ENCODE measurements around the gene ZFHX3.

Gene ZFHX3

DNA sequence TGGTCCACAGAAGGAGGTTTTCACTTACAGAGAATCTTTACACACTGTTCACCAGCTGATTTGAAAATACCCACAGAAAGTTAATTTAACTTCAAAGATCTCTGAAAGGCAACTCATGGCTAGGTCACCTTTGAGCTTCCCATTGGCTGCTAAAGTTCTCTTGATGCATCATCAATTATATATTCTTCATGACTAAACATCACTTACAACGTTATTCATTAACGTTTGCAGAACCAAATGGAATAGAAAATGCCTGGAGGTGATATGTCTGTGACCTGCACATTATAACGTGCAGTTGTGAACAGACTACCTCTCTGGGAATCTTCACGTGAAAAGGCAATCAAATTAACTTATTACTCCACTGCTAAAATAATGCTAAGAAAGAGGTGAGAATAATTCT, 238.5 kb downstream of the ZFHX3 start:
- Histone ChIP-seq H3K4me1 (peaks cover 22 to 39% (median 35%) of the 10 kb centered on the region in 10 experiments), H3K36me3 (peaks cover 0 to 76% (median 0%) of the 10 kb centered on the region in 11 experiments; a peak in 6 of 22 replicates), H3K27me3 (no peaks in the 10 kb centered on the region), H3K9ac (no peak overlapping the region), H3K4me2 (no peak overlapping the region), H3K27ac (no peak overlapping the region), H3K9me3 (replicated peaks in 1 of 11) (no peaks in the 10 kb centered on the region), H4K20me1 (peaks cover 0 to 18% (median 0%) of the 10 kb centered on the region in 11 experiments; a peak in 3 of 22 replicates), H3K4me3 (no peak overlapping the region)
- TF ChIP-seq Cebpa-rat (IDR thresholded peaks at IDR 0.05) = no peak

DNA sequence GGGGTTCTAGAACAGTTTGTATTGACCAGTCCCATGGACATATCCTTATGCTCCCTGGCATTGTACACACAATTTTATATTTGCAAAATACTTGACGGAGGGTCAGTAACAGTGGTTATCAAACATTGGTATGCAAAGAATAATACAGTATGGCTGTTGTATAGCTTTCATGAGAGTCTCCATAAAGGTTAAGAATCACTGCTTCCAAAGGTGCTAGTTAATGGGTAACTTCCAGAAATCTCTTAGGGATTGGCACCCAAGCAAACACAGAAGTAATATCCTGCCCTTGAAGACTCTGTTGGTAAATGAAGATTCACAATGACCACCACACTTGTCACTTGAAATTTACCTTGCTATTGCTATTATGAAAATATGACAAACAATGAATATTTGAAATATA, 239.2 kb downstream of the ZFHX3 start:
- H4K20me1 ChIP-seq = peaks cover 0 to 22% (median 0%) of the 10 kb centered on the region in 11 experiments; a peak in 3 of 22 replicates
- no peak overlapping the region for H3K4me3 ChIP-seq
- no peak for TF ChIP-seq Cebpa-rat (IDR thresholded peaks at IDR 0.05)
- peaks cover 0 to 81% (median 0%) of the 10 kb centered on the region in 11 experiments; a peak in 6 of 22 replicates for H3K36me3 ChIP-seq
- H3K27ac ChIP-seq = no peak overlapping the region
- no peak overlapping the region for H3K4me2 ChIP-seq
- no peak overlapping the region for H3K9ac ChIP-seq
- no peaks in the 10 kb centered on the region for H3K9me3 ChIP-seq (replicated peaks in 1 of 11)
- H3K27me3 ChIP-seq = no peaks in the 10 kb centered on the region
- H3K4me1 ChIP-seq = peaks cover 15 to 32% (median 28%) of the 10 kb centered on the region in 10 experiments

DNA sequence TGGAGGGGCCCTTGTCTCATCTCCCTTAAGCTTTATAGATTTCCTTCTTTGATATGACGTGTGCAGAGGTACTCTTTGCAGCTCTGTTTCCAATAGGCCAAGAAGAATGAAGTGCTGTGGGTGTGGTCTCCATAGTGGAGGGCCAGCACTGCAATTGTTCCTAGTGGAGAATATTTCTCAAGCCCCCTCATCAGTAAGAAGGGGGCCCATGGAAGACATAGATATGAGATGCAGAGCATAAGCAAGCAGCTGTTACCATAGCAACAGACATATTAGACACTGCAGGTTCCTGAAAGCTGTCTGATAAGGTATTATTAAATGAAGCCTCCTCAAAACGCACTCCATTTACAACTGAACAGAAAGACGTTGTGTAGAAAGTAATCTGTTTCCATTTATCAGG, 240.7 kb downstream of the ZFHX3 start:
- H3K4me1 ChIP-seq = peaks cover under 1 to 20% (median 16%) of the 10 kb centered on the region in 10 experiments; a peak in 18 of 20 replicates
- H4K20me1 ChIP-seq = peaks cover 0 to 29% (median 0%) of the 10 kb centered on the region in 11 experiments; a peak in 3 of 22 replicates
- peaks cover 0 to 96% (median 0%) of the 10 kb centered on the region in 11 experiments; a peak in 6 of 22 replicates for H3K36me3 ChIP-seq
- no peaks in the 10 kb centered on the region for H3K27me3 ChIP-seq
- H3K9ac ChIP-seq = no peak overlapping the region
- H3K4me2 ChIP-seq = no peak overlapping the region
- no peak for TF ChIP-seq Cebpa-rat (IDR thresholded peaks at IDR 0.05)
- no peaks in the 10 kb centered on the region for H3K9me3 ChIP-seq (replicated peaks in 1 of 11)
- no peak overlapping the region for H3K4me3 ChIP-seq
- H3K27ac ChIP-seq = no peak overlapping the region

DNA sequence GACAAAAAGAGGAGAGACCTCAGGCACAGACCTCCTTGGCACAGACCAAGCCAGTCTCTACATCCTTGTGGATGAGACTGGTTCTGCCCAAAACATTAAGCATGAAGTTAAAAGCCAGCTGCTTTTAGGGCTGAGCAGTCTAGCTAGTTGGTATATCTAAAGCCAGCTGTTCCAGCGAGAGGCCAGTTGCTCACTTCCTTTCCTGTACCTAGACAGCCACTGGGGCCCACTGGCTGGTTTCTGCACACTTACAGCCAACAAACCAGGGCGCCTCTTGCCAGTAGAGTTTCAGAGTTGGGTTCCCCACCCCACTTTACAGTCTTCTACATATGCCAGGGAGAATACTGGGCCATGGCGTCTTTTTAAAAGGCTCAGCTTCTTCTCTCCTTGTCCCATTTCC, 242.4 kb downstream of the ZFHX3 start:
- Histone ChIP-seq H3K4me3 (no peak overlapping the region), H3K27ac (no peak overlapping the region), H3K4me1 (peaks cover 0 to 13% (median 11%) of the 10 kb centered on the region in 10 experiments; a peak in 9 of 20 replicates), H3K4me2 (no peak overlapping the region), H4K20me1 (peaks cover 0 to 36% (median 0%) of the 10 kb centered on the region in 11 experiments; a peak in 3 of 22 replicates), H3K36me3 (peaks cover 0 to 98% (median 0%) of the 10 kb centered on the region in 11 experiments; a peak in 7 of 22 replicates), H3K27me3 (no peaks in the 10 kb centered on the region), H3K9me3 (replicated peaks in 1 of 11) (no peaks in the 10 kb centered on the region), H3K9ac (no peak overlapping the region)
- no peak for TF ChIP-seq Cebpa-rat (IDR thresholded peaks at IDR 0.05)

DNA sequence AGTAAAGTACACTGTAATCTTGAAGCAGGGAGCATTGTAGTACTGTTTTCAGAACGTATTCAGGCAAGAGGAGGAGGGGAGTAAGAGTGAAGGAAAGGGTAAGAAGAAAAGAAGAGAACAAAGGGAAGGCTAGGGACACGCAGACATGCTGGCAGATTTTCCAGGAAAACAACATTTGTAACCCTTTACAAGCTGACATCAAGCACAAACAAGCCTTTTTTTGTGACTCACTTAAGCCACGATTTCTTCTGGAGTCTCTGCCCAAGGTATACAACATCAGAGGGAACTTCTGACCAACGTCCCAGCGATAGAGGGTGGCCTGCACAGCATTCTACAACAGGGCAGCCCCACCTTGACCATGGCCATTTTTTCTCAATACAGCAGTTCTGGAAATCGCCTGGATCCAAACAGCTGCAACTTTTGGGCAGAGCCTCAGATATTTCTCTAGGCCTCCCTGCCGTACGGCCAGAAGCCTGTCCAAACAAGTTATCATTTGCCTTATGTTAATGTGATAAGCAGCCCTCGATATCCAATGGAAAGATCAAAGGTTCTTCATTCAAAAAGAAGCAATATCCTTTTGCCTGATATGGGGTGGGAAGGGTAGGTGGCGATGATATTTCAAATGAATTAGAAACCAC, 247.3 kb downstream of the ZFHX3 start:
- no peak overlapping the region for H3K4me3 ChIP-seq
- no peak overlapping the region for H3K27ac ChIP-seq

DNA sequence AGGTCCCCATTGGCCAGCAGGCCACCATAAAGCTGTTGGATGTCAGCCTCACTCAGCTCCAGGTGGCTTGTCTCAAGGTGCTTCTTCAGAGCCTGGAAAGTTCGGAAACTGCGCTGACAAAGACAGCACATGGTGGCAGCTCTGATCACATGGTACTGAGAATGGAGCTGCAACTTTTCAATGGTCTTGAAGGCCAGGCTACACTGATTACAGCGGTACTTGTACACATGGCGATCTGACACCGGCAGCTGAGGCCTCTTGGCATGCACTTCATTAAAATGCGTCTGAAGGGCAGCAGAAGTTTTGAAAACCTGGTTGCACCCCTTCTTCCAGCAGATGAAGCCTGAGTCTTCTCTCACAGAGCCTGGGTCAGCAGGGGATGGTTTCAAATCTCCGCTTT, 249.7 kb downstream of the ZFHX3 start:
- Histone ChIP-seq H3K4me1 (peaks cover 0 to 19% (median 12%) of the 10 kb centered on the region in 10 experiments; a peak in 9 of 20 replicates), H3K27me3 (no peaks in the 10 kb centered on the region), H3K4me3 (no peak overlapping the region), H3K9me3 (replicated peaks in 1 of 11) (peaks cover 2 to 28% (median 8%) of the 10 kb centered on the region in 11 experiments; a peak in 12 of 22 replicates), H3K9ac (no peak overlapping the region), H3K36me3 (peaks cover 11 to 98% (median 44%) of the 10 kb centered on the region in 11 experiments; a peak in 21 of 22 replicates), H4K20me1 (peaks cover 0 to 15% (median 0%) of the 10 kb centered on the region in 11 experiments; a peak in 4 of 22 replicates), H3K4me2 (no peak overlapping the region), H3K27ac (no peak overlapping the region)
- no peak for TF ChIP-seq Cebpa-rat (IDR thresholded peaks at IDR 0.05)

More for the DNA sequence above, 247.3 kb downstream of the ZFHX3 start:
- Histone ChIP-seq H3K27me3 (no peaks in the 10 kb centered on the region), H3K4me1 (peaks cover 0 to 19% (median 12%) of the 10 kb centered on the region in 10 experiments; a peak in 9 of 20 replicates), H4K20me1 (peaks cover 0 to 25% (median 0%) of the 10 kb centered on the region in 11 experiments; a peak in 4 of 22 replicates), H3K36me3 (peaks cover 11 to 97% (median 22%) of the 10 kb centered on the region in 11 experiments; a peak in 19 of 22 replicates), H3K9ac (no peak overlapping the region), H3K4me2 (no peak overlapping the region), H3K9me3 (replicated peaks in 1 of 11) (peaks cover 0 to 5% (median 0%) of the 10 kb centered on the region in 11 experiments; a peak in 2 of 22 replicates)
- no peak for TF ChIP-seq Cebpa-rat (IDR thresholded peaks at IDR 0.05)

DNA sequence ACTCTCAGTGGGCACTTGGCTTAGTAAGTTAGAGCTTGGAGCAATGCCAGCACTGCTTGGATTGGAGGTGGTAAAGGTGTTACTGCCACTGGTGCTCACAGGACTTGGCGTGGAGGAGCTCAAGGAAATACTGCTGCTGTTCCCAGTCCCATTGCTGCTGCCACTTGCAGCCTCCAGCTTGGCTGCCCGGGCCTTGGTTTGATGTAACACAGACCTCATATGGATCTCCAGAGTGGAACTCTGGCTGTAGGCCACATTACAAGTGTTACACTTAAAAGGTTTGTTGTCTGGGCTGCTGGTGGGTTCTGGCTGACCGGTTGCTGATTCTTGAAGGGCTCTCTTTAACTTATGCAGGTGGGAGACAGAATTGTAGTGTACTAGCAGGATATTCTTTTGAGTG, 250.3 kb downstream of the ZFHX3 start:
- peaks cover 11 to 99% (median 50%) of the 10 kb centered on the region in 11 experiments; a peak in 21 of 22 replicates for H3K36me3 ChIP-seq

DNA sequence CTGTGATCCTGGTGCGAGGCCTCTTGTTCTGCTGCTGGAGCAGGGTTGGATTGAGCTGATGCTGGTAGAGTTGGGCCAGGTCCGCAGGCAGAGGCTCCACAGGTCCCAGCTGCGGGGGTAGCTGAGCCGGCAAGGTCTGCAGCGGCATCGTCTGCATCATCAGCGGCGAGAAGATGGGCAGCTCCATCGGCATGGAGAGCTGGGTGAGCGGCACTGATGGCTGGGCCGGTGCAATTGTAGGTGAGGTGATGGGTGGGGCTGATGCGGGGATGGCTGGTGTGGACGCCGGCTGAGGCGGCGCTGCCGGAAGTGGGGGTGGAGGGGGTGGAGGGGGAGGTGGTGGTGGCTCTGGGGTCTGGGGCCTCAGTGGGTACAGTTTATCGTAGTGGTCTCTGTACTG, 251.7 kb downstream of the ZFHX3 start:
- Histone ChIP-seq H3K4me2 (no peak overlapping the region), H3K4me3 (no peak overlapping the region), H3K27me3 (no peaks in the 10 kb centered on the region), H3K9ac (no peak overlapping the region), H4K20me1 (peaks cover 0 to 5% (median 0%) of the 10 kb centered on the region in 11 experiments; a peak in 2 of 22 replicates), H3K9me3 (replicated peaks in 1 of 11) (peaks cover 5 to 34% (median 14%) of the 10 kb centered on the region in 11 experiments; a peak in 14 of 22 replicates), H3K27ac (no peak overlapping the region), H3K36me3 (peaks cover 11 to 98% (median 50%) of the 10 kb centered on the region in 11 experiments; a peak in 21 of 22 replicates), H3K4me1 (0 out of 20 replicates have a peak, but pooled peaks cover 0 to 7% (median 0%) of the 10 kb centered on the region in 10 experiments)
- TF ChIP-seq Cebpa-rat (IDR thresholded peaks at IDR 0.05) = no peak

More for the DNA sequence above, 250.3 kb downstream of the ZFHX3 start:
- Histone ChIP-seq H4K20me1 (peaks cover 0 to 13% (median 0%) of the 10 kb centered on the region in 11 experiments; a peak in 3 of 22 replicates), H3K9ac (no peak overlapping the region), H3K27ac (no peak overlapping the region), H3K4me3 (no peak overlapping the region), H3K9me3 (replicated peaks in 1 of 11) (peaks cover 5 to 34% (median 13%) of the 10 kb centered on the region in 11 experiments; a peak in 13 of 22 replicates), H3K4me1 (peaks cover 0 to 19% (median 11%) of the 10 kb centered on the region in 10 experiments; a peak in 9 of 20 replicates), H3K4me2 (no peak overlapping the region), H3K27me3 (no peaks in the 10 kb centered on the region)
- TF ChIP-seq Cebpa-rat (IDR thresholded peaks at IDR 0.05) = no peak

DNA sequence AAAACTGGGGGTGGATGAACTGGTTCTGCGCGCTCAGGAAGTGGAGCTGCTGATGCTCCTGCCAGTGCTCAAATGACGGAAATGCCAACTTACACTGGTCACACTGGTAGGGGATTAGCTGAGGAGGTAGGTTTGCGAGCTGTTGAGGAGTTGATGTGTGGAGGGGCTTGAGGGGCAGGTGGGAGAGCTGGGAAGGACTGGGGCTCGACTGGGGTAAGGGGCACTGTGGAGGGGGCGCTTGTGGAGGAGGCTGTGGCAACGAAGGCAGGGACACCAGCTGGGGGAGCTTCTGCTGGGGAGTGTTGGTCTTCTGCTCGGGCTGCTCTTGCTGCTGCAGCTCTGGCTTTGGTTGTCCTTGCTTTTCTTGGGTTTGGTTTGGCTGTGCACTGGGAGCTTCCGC, 252.9 kb downstream of the ZFHX3 start:
- Histone ChIP-seq H3K4me1 (peaks cover 0 to 7% (median 0%) of the 10 kb centered on the region in 10 experiments; a peak in 1 of 20 replicates), H3K9ac (no peak overlapping the region), H3K4me2 (no peak overlapping the region), H3K4me3 (no peak overlapping the region), H3K36me3 (peaks cover 14 to 98% (median 51%) of the 10 kb centered on the region in 11 experiments; a peak in 21 of 22 replicates), H3K27me3 (no peaks in the 10 kb centered on the region), H3K27ac (no peak overlapping the region), H4K20me1 (peaks cover 0 to 6% (median 0%) of the 10 kb centered on the region in 11 experiments; a peak in 1 of 22 replicates), H3K9me3 (replicated peaks in 1 of 11) (peaks cover 5 to 44% (median 22%) of the 10 kb centered on the region in 11 experiments; a peak in 18 of 22 replicates)
- no peak for TF ChIP-seq Cebpa-rat (IDR thresholded peaks at IDR 0.05)

Measured in BLaER1 treated with 17β-estradiol and CSF1 and Interleukin-3, amounts not matched to agents 10 nM and 100 nM (cell line).